ENCODE measurements around the gene GRIN1. TPM values are rescaled to one million over a fixed set of nuclear protein-coding genes. Genes with fewer than 3 reads are reported as not detected.

Gene GRIN1
- total and polyA plus RNA-seq, 2 donors (not counting 3 experiments of a cell fraction or from before 2014, with no cell fraction given) = not detected

- Histone ChIP-seq H3K4me2 (ENCODE audit: insufficient read depth, low read length) (no peak overlapping the region), H3K9me1 (replicated peaks; ENCODE audit: control insufficient read depth, extremely low read depth, insufficient read depth, low read length) (no peaks in the 10 kb centered on the region), H3K9me3 (replicated peaks; ENCODE audit: control insufficient read depth, insufficient read depth, low read length) (no peaks in the 10 kb centered on the region), H3K4me3 (replicated peaks in 1 of 3; ENCODE audit: insufficient read depth in 1 of 3, low read depth in 1 of 3, low read length in 3 of 3) (no peak overlapping the region), H3K79me2 (ENCODE audit: control insufficient read depth, insufficient read depth, low read length) (no peaks in the 10 kb centered on the region), H2AFZ (ENCODE audit: low read depth, low read length) (no peak overlapping the region), H3K9ac (replicated peaks; ENCODE audit: extremely low read depth, insufficient read depth, low read length) (no peak overlapping the region), H3K27ac (ENCODE audit: insufficient read depth, low read depth, low read length) (no peak overlapping the region), H3K4me1 (ENCODE audit: control insufficient read depth, extremely low read depth, insufficient read depth, low read length) (no peaks in the 10 kb centered on the region), H4K20me1 (replicated peaks; ENCODE audit: control insufficient read depth, extremely low read depth, insufficient read depth, low read length) (no peaks in the 10 kb centered on the region), H3K27me3 (ENCODE audit: control insufficient read depth in 2 of 2, insufficient read depth in 2 of 2, low read length in 2 of 2) (no peaks in the 10 kb centered on the region), H3K36me3 (ENCODE audit: control insufficient read depth in 2 of 2, extremely low read depth in 1 of 2, insufficient read depth in 2 of 2, low read length in 2 of 2) (peaks cover 0 to 45% of the 10 kb centered on the region in 2 experiments)
- CTCF ChIA-PET = interaction anchor here (0.8 to 1.2 kb wide), 3 partner anchors 13 to 79 kb away, joined by 3 to 4 read pairs (median 3); no protein-coding TSS in a partner anchor
- no peak for DNase-seq (ENCODE audit: low read depth, low spot score)
- POLR2A ChIA-PET = no interaction called here
- BruUV-seq (replicated peaks) = no TSS peak
- no peak for TF ChIP-seq EZH2 (IDR thresholded peaks at IDR 0.05; ENCODE audit: borderline replicate concordance, low read depth, low read length, severe bottlenecking)
- FAIRE-seq = no peak
- dilution Hi-C loops (cut with MboI; ENCODE audit: extremely low pct_ligation_motif_present, low sequenced_read_pairs) = no loop called here
- intact Hi-C loops (cut with micrococcal nuclease) = no loop called here
These were observed 30.2 kb upstream of the GRIN1 start for GRCh38 chr9:137108608-137109249.

- dilution Hi-C loops (cut with MboI; ENCODE audit: extremely low pct_ligation_motif_present, low sequenced_read_pairs) = no loop called here
- Histone ChIP-seq H3K9ac (replicated peaks; ENCODE audit: extremely low read depth, insufficient read depth, low read length) (no peak overlapping the region), H3K9me1 (replicated peaks; ENCODE audit: control insufficient read depth, extremely low read depth, insufficient read depth, low read length) (no peaks in the 10 kb centered on the region), H3K36me3 (ENCODE audit: control insufficient read depth in 2 of 2, extremely low read depth in 1 of 2, insufficient read depth in 2 of 2, low read length in 2 of 2) (peaks cover 0 to 41% of the 10 kb centered on the region in 2 experiments), H3K4me2 (ENCODE audit: insufficient read depth, low read length) (no peak overlapping the region), H2AFZ (ENCODE audit: low read depth, low read length) (no peak overlapping the region), H3K27ac (ENCODE audit: insufficient read depth, low read depth, low read length) (no peak overlapping the region), H3K79me2 (ENCODE audit: control insufficient read depth, insufficient read depth, low read length) (no peaks in the 10 kb centered on the region), H3K9me3 (replicated peaks; ENCODE audit: control insufficient read depth, insufficient read depth, low read length) (no peaks in the 10 kb centered on the region), H3K4me3 (replicated peaks in 1 of 3; ENCODE audit: insufficient read depth in 1 of 3, low read depth in 1 of 3, low read length in 3 of 3) (no peak overlapping the region), H3K4me1 (ENCODE audit: control insufficient read depth, extremely low read depth, insufficient read depth, low read length) (no peaks in the 10 kb centered on the region), H4K20me1 (replicated peaks; ENCODE audit: control insufficient read depth, extremely low read depth, insufficient read depth, low read length) (no peaks in the 10 kb centered on the region), H3K27me3 (ENCODE audit: control insufficient read depth in 2 of 2, insufficient read depth in 2 of 2, low read length in 2 of 2) (no peaks in the 10 kb centered on the region)
- ChIA-PET POLR2A (no interaction called here), CTCF (interaction anchor here (0.8 to 1.2 kb wide), 3 partner anchors 14 to 80 kb away, joined by 3 to 4 read pairs (median 3); no protein-coding TSS in a partner anchor)
- DNase-seq (ENCODE audit: low read depth, low spot score) (no peak), FAIRE-seq (no peak)
- no peak for TF ChIP-seq JUN (IDR thresholded peaks at IDR 0.05; ENCODE audit: borderline replicate concordance, insufficient read depth, insufficient read length, low read depth)
- no peak for TF ChIP-seq CTCF (IDR thresholded peaks at IDR 0.05; ENCODE audit: extremely low read depth in 1 of 2, insufficient read depth in 1 of 2, low read depth in 1 of 2, low read length in 2 of 2)
- no peak for TF ChIP-seq POLR2AphosphoS5 (IDR thresholded peaks at IDR 0.05; ENCODE audit: insufficient read depth, low read depth, low read length)
- TF ChIP-seq POLR2A (IDR thresholded peaks at IDR 0.05; ENCODE audit: low read depth, low read length) = no peak
- no TSS peak for BruUV-seq (replicated peaks)
- intact Hi-C loops (cut with micrococcal nuclease) = no loop called here
These were observed 29.5 kb upstream of the GRIN1 start for GRCh38 chr9:137109250-137110146.
